T-helper 9 cell (primary cell): ENCODE data around the gene WDR27.
"Not testable (repeated sequence)": the region's sequence is repeated elsewhere in the genome, so short reads cannot be mapped to it uniquely, and the experiment has no call there.

Experiments used
- DNase-seq: peaks from one replicate; pipeline ENCODE4 v3.0.0-alpha.2; 2020

The WDR27 gene

DNA sequence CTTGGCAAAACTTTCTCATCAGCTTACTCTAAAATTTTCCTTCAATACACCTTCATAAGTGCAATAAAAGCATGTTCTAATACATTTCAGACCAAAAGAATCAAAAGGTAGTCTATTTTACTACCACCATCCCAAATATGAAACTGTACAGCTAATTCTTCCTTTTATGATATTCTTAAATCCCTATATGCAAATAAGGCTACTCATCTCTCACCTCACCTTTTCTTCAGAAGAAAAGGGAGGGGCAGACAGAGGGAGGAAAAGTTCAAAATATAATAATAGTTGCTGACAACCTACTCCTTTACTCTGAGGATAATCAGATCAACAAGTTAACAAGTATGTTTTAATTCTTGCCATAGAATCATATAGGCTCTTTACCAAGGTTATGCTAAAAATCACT lies 7.5 kb upstream of the WDR27 start:
- no peak for DNase-seq

DNA sequence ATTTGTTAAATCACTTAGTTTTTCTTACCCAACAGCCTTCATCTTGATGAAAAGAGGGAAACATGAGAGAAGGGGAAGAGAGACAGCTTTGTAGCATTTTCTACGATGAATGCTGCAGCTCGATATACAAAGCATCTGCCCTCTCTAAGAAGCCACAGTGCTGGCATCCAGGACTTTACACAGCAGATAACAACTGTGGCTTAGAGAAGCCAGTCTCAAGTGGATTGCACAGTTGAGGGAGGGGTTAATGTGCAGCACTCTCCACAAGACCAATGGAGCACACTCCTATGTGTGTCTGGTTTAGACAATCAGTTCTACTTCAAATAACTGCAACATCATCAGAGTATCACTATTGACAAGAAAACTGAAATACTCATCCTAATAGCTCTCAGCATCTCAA lies 5.9 kb upstream of the WDR27 start:
- no peak for DNase-seq

DNA sequence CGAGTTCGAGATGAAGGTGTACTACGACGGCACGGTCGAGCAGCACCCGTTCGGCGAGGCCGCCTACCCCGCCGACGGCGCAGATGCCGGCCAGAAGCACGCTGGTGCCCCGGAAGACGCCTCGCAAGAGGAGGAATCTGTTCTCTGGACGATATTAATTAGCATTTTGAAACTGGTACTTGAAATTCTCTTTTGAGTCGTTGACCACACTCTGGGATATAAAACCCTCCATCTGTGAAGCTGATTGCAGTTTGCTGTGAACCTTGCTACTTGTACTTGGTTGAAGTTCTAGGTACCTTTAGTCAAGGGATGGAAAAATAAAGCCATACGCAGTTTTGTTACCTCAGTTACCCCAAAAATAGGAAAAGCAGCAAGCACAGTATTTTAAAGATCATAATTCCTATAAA lies 1.0 kb upstream of the WDR27 start:
- DNase-seq: peak; percentile 21

DNA sequence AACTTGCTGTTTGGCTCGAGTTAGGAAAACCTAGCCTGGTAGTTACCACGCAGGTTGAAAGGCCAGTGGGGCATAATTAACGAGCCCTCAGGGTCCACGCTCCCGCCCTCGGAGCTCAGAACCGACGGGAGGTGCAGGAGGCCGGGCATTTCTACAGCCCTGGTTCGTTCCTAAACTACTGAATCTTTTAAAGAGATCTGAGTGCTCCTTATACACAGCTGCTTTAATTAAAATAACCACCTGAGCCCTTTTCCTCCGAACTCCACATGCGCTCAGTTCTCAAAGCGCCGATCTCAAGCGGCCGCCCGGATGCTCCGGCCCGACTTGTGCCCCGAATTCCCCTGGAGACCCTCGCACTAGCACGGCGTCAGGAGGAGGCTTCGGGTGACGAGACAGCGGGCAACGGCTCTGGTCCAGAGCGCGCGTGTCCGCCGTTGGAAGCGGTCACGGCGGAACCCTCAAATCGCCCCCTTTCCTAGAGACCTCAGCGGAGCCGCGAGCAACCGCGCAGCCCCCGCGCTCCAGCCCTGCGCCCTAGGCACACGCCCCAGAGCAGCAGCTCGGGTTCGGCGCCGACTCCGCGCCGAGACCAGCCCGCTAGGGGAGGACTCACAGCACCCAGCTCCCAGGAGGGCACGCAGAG lies 397 bp downstream of the WDR27 start:
- no peak for DNase-seq

DNA sequence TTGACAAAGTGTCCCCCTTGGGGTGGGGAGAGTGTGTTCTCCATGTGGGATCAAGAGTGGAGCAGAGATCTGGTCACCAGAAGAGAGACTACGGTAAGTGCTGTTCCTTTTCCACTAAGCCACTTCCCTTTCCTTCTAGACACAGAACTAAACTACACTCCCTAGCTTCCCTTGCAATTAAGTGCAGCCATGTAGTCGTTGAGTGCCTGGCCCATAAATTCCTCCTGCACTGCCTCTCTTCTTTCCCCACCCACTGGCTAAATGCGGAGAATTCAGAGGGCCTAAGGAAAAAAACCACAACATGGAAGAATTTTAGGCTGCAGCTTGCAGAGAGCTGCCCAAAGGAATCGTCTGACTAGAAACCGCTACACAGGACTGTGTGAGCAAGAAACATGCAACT lies 1.5 kb downstream of the WDR27 start:
- DNase-seq: no peak

DNA sequence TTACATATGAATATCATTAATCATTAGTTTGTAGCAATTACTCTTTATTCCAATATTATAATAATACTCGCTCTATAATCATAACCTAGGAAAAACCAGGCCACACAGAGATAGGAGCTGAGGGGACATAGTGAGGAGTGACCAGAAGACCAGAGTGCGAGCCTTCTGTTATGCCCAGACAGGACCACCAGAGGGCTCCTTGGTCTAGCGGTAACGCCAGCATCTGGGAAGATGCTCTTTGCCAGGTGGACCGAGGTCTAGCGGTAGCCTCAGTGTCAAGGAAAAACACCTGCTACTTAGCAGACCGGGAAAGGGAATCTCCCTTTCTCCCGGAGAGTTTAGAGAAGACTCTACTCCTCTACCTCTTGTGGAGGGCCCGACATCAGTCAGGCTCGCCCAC lies 4.7 kb downstream of the WDR27 start:
- DNase-seq: not testable (repeated sequence)

DNA sequence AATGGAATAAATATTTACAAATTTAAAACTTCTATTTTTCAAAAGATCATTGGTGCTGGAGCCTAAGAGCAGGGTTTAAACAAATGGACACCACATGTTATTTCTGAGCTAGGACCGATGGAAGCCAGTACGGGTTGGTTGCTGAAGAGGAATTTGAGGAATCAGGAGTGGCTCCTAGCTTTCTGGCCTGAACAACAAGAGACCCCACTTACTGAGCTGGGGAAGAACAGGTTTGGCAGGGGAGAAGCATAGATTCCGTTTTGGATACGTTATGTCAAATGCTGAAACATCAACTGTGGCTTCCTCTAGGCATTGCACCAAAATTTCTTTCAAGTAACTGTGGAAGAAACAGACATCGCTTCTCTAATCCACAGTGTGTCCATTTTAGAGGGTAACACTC lies 6.7 kb downstream of the WDR27 start:
- DNase-seq: no peak

DNA sequence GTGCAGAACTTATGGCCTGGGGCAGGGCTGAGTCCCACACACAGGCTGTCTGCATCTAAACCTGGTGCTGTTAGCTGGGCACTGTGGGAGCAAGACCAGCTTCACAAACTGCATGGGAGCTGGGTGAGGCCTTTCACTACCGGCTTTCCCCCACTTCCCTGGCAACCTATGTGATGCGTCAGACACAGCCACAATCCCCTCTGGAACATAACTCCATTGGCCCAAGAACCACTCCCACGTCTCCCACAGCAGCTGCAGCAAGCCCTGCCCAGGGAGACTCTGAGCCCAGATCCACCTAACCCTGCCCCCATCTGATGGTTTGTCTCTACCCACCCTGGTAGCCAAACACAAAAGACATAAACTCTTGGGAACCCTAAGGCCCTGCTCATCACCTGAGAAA lies 9.3 kb downstream of the WDR27 start:
- no peak for DNase-seq

DNA sequence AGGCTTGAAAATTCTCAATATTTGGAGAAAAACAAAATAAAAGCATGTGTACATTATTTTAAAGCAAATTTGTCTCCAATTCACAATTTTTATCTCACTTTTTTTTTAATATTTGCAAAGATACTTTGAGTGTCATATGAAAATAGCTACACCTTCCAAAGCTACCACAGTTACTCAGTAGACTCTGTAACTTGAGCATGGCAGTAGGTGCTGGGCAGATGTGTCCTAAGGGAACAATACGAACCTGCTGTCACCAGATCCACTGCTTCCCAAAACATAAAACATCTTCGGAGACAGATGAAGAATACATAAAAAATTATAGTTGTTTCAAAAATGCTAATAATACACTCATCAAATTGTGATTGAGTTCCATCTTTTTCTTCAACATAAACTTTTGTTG lies 10.6 kb downstream of the WDR27 start:
- DNase-seq: no peak

DNA sequence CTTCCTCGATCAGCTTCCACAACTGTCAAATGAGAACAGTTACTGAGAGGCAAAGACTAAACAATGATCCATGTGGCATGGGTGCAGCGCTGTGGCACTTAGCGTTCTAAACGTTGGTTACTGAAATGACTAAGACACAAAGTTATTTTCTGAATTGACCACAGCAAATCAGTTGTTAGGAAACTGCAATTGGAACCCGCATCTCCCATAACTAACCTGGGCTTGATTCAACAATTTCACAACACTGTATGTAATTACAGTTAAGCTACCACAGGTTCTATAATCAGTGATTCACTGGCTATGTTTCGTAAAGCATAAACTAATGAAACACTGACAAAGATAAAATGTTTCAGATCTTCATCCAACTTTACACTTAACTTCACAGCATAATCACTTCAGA lies 12.5 kb downstream of the WDR27 start:
- DNase-seq: no peak

DNA sequence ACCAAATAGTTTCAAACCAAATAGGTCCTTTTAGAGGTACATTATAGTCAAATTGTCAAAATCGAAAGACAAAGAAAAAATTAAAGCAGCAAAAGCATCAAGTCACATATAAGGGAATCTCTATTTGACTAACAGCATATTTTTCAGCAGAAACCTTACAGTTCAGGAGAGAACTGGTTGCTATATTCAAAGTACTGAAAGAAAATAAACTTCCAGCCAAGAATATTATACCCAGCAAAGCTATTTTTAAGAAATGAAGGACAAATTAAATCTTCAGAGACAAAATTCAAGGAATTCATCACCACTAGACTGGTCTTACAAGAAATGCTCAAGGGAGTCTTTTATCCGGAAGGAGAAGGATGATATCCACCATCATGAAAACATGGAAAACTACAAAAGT lies 16.0 kb downstream of the WDR27 start:
- no peak for DNase-seq

DNA sequence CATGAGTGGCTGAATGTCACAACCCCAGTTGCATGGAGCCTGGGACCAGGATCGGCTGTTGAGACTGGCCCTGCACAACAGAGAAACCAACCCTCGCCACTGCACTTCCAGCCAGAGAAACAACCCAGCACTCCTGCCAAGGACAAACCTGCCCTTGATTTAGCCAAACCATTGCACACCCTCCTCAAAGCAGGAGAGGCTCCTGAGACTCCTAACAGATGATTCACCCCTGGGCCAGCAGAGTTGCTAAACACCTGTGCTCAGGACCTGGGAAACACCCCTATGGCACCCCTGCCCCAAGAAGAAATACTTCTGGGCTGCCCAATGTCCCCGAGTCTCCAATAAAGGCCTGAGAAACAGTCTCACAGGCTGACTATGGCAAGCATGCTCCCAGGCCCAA lies 17.8 kb downstream of the WDR27 start:
- no peak for DNase-seq

DNA sequence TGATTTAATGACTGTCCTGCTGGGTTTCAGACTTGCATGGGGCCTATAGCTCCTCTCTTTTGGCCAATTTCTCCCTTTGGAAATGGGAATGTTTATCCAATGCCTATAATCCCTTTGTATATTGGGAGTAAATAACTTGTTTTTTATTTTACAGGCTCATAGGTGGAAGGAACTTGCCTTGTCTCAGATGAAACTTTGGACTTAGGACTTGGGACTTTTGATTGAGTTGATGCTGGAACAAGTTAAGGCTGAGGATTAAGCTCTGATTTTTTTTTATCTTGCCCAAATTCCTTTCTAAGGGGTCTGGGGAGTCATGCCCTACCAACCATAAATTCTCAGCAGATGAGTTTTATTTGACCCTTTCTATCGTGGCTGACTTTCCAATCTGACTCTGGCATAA lies 23.5 kb downstream of the WDR27 start:
- DNase-seq: no peak

DNA sequence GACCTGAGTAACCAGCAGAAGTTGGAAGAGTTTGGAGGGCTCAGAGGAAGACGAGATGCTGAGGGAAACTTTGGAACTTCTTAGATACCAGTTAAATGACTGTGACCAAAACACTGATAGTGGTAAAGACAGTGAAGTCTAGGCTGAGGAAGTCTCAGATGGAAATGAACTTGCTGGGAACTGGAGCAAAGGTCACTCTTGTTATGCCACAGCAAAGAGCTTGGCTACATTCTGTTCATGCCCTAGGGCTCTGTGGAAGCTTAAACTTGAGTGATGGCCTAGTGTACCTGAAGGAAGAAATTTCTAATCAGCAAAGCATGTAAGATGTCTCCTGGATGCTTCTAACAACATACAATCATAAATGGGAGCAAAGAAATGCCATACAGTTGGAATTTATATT lies 24.7 kb downstream of the WDR27 start:
- DNase-seq: no peak

DNA sequence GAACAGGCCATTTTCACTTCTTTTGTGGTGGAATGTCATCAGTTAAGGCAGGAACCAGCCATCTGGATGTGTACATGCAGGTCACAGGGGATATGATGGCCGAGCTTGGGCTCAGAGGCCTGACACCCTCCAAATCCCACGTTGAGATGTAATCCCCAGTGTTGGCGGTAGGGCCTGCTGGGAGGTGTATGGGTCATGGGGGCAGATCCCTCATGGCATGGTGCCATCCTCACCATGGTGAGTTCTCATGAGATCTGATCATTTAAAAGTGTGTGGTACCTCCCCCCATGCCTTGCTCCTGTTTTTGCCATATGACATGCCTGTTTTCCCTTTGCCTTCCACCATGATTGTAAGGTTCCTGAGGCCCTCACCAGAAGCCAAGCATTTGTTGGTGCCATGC lies 26.8 kb downstream of the WDR27 start:
- DNase-seq: no peak

DNA sequence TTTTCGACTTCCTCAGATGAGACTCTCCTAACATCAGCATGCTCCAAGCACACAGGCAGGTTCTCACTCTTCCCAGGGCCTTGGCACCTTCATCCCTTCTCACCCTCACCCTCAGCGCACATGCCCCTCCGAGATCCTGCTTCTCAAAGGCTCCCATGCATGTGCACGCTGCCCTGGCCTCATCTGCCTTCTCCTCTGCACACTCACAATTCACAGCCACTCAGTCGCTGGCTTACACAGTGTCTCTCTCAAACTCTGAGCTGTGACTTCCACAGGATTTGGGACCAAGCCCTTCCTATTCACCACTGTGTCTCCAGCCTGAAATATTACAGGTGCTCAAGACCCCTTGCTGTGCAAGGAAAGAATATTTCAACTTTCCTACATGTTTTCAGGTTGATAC lies 30.3 kb downstream of the WDR27 start:
- DNase-seq: no peak

DNA sequence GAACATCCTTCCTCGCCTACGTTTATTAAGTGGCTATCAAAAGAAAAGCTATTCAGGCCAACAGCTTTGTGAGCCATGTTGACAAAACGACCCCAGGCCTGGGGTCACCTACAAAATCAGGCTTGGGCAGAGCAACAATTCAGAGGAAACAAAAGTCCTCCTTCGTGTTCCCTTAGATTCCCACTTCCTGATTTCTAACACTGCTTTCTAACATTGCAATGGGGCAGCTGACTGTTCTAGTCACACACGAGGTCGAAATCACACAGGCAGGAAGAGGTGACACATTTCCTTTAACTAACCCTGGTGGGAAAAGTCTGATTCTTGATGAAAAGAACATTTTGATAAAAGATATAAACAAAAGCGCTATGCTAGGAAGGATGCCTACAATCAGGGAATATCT lies 31.9 kb downstream of the WDR27 start:
- DNase-seq: no peak

DNA sequence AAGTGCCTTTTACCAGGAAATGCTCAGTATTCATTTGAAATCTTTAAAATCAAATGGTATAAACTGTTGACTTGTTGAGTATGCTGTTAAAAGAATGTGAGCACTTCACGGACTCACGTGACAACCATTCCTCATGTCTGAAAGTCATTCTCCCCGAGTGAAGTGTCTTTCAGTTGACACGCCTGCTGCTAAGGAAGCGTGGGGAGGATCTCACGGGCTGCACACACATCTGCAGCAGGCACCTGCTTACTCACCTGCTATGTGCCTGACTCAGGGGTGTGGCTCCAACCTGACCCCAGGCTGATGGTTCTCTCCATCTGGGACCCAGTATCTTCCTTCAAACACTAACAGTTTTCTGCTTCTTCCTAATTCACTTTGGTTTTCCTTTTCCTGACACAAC lies 32.7 kb downstream of the WDR27 start:
- DNase-seq: no peak

DNA sequence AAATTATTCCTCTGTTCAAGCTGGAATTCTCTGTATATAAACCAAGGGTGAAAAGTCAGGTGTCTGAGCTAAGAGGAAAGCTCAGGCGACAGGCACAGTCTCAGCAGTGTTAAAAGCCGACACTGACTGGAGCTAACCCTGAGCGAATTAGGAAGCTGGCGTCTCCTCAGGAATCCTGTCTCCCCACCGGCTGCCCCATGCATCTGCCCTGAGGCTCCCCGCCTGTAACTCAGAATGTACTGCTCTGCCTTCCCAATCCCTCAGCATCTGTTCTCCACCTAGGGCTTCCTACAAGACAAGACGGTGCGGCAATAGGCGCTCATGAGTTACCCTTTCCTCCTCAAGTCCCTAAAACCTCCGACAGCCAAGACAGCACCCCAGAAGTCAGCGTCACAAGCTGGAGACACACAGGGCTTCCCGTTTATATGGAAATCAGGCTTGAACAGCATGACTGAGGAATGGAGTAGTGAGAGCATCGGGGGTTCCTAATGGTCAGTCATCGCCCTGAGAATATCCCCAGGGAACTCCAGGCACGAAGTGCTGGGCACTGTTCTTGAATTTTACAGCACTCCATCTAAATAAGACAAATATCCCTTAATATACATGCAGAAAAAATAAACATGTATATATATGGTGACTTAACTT lies 33.5 kb downstream of the WDR27 start:
- DNase-seq: no peak

DNA sequence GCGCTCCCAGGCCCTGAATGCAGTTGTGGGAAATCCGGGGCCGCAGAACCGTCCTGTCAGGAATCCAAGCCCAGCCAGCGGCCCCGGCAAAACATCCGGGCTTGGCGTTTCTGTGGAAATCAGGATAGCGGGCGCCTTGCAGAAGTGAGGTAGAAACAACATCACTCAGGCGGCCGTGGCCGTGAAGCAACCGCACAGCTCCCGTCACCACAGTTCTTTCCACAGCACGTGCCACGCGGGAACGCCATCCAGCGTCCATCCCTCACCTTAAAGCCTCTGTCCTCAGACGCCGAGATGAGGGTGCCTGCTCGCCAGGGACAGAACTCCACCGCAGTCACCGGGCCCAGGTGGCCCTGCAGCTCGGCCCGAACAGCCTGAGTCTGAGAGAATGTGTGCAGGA lies 34.1 kb downstream of the WDR27 start:
- no peak for DNase-seq

DNA sequence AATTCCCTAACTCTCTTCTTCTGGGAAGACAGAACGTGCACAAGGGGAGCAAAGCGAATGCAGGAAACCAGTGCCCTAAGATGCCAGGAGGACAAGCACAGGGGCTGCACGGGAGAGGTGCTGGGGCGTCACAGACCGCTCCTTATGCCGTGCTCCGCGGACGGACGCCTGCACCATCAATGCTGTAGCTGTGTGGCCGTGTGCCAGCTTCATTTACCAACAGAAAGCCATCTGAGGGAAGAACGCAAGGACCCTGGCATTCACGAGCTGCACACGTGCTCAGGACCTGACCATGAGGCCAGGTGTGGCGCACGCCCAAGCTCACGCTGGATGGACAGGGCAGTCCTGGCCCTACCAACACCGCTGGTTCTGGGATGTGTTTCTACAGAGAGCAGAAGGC lies 35.4 kb downstream of the WDR27 start:
- DNase-seq: no peak

DNA sequence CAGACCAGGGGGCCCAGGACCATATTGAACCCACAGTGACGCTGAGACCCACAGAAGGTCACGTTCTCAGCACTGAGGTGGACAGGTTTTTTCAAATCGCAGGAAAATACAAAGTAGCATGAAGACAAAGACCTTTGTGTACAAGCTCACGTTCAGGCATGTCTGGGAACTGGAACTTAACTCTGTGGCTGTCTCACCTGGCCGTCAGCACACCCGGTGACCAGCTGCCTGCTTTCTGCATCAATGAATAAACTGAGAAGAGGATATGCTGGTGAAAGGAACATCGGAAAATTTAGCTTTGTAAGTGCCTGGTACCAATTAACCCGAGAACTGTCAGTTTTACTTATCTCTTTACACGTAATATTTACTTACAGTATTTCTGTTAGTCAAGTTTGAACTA lies 36.5 kb downstream of the WDR27 start:
- DNase-seq: no peak

DNA sequence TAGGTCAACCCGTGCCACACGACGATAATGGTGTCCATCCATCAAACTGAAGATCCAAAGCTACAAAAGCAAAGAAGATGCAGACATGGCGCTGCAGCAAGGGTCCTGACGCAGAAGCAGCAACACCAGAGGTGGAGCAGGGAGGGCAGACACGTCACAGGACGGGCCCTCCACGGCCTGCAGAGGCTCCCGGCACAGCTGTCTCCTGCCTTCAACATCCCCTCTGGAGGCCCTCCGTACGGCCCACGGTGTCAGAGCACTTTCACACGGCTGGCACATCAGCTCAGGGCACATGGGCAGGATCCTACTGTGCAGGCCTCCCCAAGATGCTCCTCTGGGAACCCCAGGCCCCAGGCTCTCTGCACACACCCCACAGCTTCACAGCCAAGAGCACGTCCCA lies 37.6 kb downstream of the WDR27 start:
- no peak for DNase-seq

DNA sequence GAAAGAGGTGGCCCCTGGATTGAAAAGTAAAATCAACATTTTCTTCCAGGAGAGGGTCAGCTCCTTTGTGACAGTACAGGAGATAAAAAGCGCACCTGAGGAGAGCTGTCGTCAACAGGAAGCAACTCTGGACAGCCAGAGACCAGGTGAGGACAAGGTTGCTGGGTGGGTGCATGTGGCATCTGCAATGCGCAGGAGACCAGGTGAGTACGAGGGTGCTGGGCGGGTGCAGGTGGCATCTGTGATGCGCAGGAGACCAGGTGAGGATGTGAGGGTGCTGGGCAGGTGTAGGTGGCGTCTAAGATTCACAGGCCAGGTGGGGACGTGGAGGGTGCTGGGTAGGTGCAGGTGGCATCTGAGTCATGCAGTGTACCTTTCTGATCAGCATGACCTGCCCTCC lies 38.4 kb downstream of the WDR27 start:
- DNase-seq: no peak

DNA sequence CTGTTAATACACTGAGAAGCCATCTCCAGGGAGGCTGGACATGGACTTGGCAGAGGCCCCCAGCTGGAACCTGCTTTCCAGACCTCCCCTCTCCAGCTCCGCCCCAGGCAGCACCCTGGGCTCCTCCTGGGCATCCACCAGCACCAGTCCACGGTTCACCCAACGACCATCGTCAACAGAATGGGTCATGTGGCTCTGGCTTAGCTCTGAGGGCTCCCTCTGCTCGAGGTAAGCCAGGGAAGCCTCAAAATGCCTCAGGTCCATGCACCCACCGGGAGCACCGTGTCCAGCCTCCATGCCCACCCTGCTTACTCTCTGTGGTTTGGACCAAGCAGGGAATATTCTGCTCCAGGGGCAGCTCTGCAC lies 40.5 kb downstream of the WDR27 start:
- DNase-seq: no peak
